AG04450 (cell line): ENCODE data around the gene C2orf74. TPM values are rescaled to one million over a fixed set of nuclear protein-coding genes. Genes with fewer than 3 reads are reported as not detected.

Experiments
- CTCF ChIA-PET: fragments of 300-600, 350-600 bp; formaldehyde crosslinking; extraction: SDS; loops from one replicate; lab custom pipeline; 2022; ENCODE audit warnings: antibody characterized with exemption, inconsistent platforms; lab: Charles Lee
- POLR2A ChIA-PET: fragments of 350-600 bp; formaldehyde crosslinking; extraction: SDS; loops from one replicate; lab custom pipeline; 2021; ENCODE audit warnings: antibody characterized with exemption, inconsistent platforms; lab: Yijun Ruan, JAX
- DNase-seq: peaks from one replicate; pipeline ENCODE4 v3.0.0-alpha.2; 2011; ENCODE audit warnings: low read depth, low spot score
- H3K27ac ChIP-seq: one replicate; pipeline ENCODE4 v1.5.1; 2012; ENCODE audit warnings: low read depth, low read length, control low read depth
- H3K27me3 ChIP-seq: one replicate; pipeline ENCODE4 v1.6.0; 2012; ENCODE audit warnings: low read length; ENCODE audit not compliant: control insufficient read depth, insufficient read depth
- H3K4me3 ChIP-seq: 2 replicates; pipeline ENCODE4 v1.5.1; 2011; ENCODE audit warnings: mild to moderate bottlenecking, low read depth, low read length, control low read depth
- H3K9me3 ChIP-seq: 2 replicates; pipeline ENCODE4 v1.5.1; 2012; ENCODE audit warnings: low read length; ENCODE audit not compliant: control insufficient read depth, insufficient read depth
- polyA plus RNA-seq: library from polyadenylated mRNA; depleted of rRNA; stranded (reverse); fragments of >200 nt; gene quantifications from 2 replicates; pipeline ENCODE4 v1.2.3, GENCODE V29; 2011; rRNA removed
- TF ChIP-seq, protein P1 (sequence below): IDR thresholded peaks from 2 replicates; pipeline ENCODE4 v1.5.1; 2011; ENCODE audit warnings: low read depth, low read length, control low read depth, inconsistent platforms

C2orf74 gene
- polyA plus RNA-seq, 1 experiment: 21.7 TPM

DNA sequence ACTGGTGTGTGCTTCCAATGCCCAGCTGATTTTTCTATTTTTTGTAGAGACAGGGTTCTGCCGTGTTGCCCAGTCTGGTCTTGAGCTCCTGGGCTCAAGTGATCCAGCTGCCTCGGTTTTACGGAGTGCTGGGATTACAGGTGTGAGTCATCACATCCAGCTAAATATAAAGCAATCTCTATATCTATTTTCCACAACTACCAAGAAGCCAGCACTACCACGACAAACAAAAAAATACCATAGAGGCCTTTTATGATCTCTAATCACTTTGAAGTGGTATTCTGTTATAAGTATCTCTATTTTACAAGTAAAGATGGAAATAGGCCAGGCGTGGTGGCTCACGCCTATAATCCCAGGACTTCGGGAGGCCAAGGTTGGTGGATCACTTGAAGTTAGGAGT, 34.7 kb downstream of the C2orf74 start:
- CTCF ChIA-PET: interaction anchor here (0.6 to 0.7 kb wide), 2 partner anchors 199 to 235 kb away, joined by 3 to 4 read pairs; no protein-coding TSS in a partner anchor

DNA sequence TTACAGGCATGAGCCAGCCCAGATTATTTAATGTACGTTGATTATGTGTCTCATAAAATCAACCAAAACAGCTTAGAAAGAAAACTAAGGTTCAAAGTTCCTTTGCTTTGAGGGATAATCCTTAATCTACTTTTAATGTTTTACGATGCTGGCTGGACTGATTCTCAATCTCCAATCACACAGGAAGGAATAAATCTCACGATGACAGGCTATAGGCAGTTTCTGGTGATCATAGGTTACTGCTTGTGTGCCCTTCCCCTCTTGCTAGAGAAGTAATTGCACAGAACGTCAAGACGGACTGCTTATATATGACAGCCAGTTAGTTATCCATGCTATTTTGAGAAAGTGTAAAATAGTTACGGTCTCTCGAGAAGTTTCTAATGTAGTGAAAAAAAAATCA, 43.1 kb downstream of the C2orf74 start:
- Histone ChIP-seq H3K4me3 (no peak overlapping the region), H3K27me3 (no peaks in the 10 kb centered on the region), H3K27ac (no peak overlapping the region), H3K9me3 (no peaks in the 10 kb centered on the region)
- CTCF ChIA-PET: interaction anchor here (0.6 kb wide), 1 partner anchor 72 kb away, joined by 5 read pairs; no protein-coding TSS in a partner anchor
- DNase-seq: no peak
- TF ChIP-seq, protein P1, sequence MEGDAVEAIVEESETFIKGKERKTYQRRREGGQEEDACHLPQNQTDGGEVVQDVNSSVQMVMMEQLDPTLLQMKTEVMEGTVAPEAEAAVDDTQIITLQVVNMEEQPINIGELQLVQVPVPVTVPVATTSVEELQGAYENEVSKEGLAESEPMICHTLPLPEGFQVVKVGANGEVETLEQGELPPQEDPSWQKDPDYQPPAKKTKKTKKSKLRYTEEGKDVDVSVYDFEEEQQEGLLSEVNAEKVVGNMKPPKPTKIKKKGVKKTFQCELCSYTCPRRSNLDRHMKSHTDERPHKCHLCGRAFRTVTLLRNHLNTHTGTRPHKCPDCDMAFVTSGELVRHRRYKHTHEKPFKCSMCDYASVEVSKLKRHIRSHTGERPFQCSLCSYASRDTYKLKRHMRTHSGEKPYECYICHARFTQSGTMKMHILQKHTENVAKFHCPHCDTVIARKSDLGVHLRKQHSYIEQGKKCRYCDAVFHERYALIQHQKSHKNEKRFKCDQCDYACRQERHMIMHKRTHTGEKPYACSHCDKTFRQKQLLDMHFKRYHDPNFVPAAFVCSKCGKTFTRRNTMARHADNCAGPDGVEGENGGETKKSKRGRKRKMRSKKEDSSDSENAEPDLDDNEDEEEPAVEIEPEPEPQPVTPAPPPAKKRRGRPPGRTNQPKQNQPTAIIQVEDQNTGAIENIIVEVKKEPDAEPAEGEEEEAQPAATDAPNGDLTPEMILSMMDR: no peak
- POLR2A ChIA-PET: no interaction called here

More for the DNA sequence above, 34.7 kb downstream of the C2orf74 start:
- POLR2A ChIA-PET: no interaction called here
- Histone ChIP-seq H3K4me3 (no peak overlapping the region), H3K27ac (no peak overlapping the region), H3K27me3 (no peaks in the 10 kb centered on the region), H3K9me3 (no peaks in the 10 kb centered on the region)
- DNase-seq: no peak
- TF ChIP-seq, protein P1: no peak

DNA sequence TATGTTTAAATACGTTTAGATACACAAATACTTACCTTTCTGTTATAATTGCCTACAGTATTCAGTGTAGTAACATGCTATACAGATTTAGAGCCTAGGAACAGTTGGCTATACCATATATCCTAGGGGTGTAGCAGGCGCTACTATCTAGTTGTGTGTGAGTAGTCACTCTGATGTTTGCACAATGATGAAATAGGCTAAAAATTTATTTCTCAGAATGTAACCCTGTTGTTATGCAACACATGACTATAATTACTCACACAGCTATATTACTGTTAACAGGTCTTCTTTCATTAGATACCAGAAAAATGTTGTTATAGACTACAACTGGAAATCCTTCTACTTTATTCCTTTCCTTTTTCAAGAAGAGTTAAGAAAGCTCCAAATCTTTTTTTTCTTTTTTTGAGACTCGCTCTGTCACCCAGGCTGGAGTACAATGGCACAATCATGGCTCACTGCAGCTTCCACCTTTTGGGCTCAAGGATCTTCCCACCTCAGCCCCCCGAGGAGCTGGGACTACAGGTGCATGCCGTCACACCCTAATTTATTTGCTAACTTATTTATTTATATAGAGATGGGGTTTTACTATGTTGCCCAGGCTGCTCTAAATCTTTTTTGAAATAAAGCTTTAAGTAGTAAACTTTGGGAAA, 48.5 kb downstream of the C2orf74 start:
- peak; percentile 23 for DNase-seq
- TF ChIP-seq, protein P1: no peak
- POLR2A ChIA-PET: interaction anchor here (1.2 to 1.3 kb wide), 2 partner anchors 10 to 33 kb away, joined by 3 read pairs; no protein-coding TSS in a partner anchor
- H3K27ac ChIP-seq: no peak overlapping the region
- CTCF ChIA-PET: interaction anchor here (0.6 kb wide), 1 partner anchor 67 kb away, joined by 6 read pairs; no protein-coding TSS in a partner anchor
- no peak overlapping the region for H3K4me3 ChIP-seq
- no peaks in the 10 kb centered on the region for H3K27me3 ChIP-seq
- no peaks in the 10 kb centered on the region for H3K9me3 ChIP-seq

DNA sequence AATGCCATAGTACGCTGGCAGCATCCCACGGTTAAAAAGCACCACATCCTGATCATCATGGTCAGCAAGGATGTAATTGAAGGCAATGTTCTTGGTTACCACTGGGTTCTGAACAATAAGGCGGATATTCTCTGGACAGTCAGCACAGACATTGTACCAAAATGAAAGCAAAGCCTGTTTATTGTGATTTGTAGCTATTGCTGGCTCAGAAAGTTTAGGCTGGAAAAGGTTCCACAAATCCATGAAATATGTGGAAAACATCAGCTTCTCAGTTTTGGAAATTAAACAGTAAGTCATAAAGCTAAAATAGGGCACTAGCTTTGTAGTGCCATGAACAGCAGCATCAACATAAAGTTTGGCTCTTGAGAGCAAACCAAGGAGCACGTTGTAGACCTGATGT, 52.2 kb downstream of the C2orf74 start:
- no peaks in the 10 kb centered on the region for H3K27me3 ChIP-seq
- DNase-seq: no peak
- no peak overlapping the region for H3K27ac ChIP-seq
- TF ChIP-seq, protein P1: no peak
- ChIA-PET CTCF (no interaction called here), POLR2A (no interaction called here)
- H3K9me3 ChIP-seq: no peaks in the 10 kb centered on the region
- H3K4me3 ChIP-seq: no peak overlapping the region

Other genes starting within 250 kb of the C2orf74 start
- gene PEX13, start 144.5 kb upstream of the C2orf74 start, polyA plus RNA-seq: 23.7 and 27.8 TPM in 2 replicates
- gene PUS10, start 143.9 kb upstream of the C2orf74 start, polyA plus RNA-seq: 8.0 and 10.2 TPM in 2 replicates
- gene SANBR, start 96.3 kb upstream of the C2orf74 start, polyA plus RNA-seq: 7.9 and 10.8 TPM in 2 replicates